Upper lobe of right lung (tissue), 1 donor: ENCODE results near the gene GRIK3. TPM values are rescaled to one million over a fixed set of nuclear protein-coding genes. Genes with fewer than 3 reads are reported as not detected.

ENCODE experiments used
- ATAC-seq: fragments of 200-7000 bp; cut with Tn5 transposase; one replicate; pipeline ENCODE4 v1.9.1; 2020; ENCODE audit warnings: mild to moderate bottlenecking, moderate library complexity
- DNase-seq: peaks from one replicate; pipeline ENCODE4 v3.0.0-alpha.2; 2020
- H3K27ac ChIP-seq: fragments of 200-600 bp; one replicate; pipeline ENCODE4 v1.8.0; 2022
- H3K27me3 ChIP-seq: fragments of 200-600 bp; one replicate; pipeline ENCODE4 v1.8.0; 2022; ENCODE audit warnings: mild to moderate bottlenecking
- H3K36me3 ChIP-seq: fragments of 200-600 bp; one replicate; pipeline ENCODE4 v1.8.0; 2022
- H3K4me1 ChIP-seq: fragments of 200-600 bp; one replicate; pipeline ENCODE4 v1.8.0; 2022
- H3K4me3 ChIP-seq: fragments of 200-600 bp; one replicate; pipeline ENCODE4 v1.8.0; 2022; ENCODE audit warnings: mild to moderate bottlenecking
- H3K9me3 ChIP-seq: fragments of 200-600 bp; one replicate; pipeline ENCODE4 v1.8.0; 2022
- CTCF ChIP-seq: fragments of 200-600 bp; IDR thresholded peaks from one replicate; pipeline ENCODE4 v1.8.0; 2022; ENCODE audit warnings: antibody characterized with exemption
- intact Hi-C: fragments of 100-400 bp; cut with DNase I; formaldehyde crosslinking; loops from one replicate; pipeline ENCODE4 v1.11.0; 2022
- total RNA-seq: library from RNA; stranded (reverse); fragmentation: NEBNext Ultra II Directional; extraction: Animal tissue kit (Norgen Biotek cat#: 25700); gene quantifications from one replicate; pipeline ENCODE4 v1.2.1, GENCODE V29; 2021
- donor health status: DM: no; HTN: yes; CAD: no; lungs with severe emphysema.

GRIK3 gene
- total RNA-seq, 1 donor from 2014 or later, result not detected

GRCh38 chr1:36829961-36830360 is 204.4 kb downstream of the GRIK3 start:
- no peak for DNase-seq
- no peak for TF ChIP-seq CTCF

DNA sequence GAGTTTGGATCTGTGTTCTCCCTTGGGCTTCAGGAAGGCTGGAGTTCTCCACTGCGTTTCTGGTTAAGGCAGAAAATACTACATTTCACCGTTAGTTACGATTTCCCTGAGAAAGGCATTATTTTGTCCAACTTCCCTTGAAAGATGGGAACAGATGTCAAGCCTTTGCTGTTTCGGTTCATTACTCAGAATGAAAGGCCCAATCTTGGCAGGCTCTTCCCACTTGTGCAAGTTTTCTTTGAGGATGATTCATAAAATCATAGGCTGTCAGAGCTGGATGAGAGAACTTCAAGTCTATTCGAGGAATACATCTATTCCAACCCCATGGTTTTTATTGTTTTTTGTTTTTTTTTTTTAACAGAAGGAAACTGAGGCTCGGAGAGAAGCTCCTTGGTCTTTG is 205.2 kb downstream of the GRIK3 start:
- DNase-seq (no peak), ATAC-seq (no peak)
- no peak overlapping the region for H3K4me3 ChIP-seq
- intact Hi-C loops, result no loop called here
- H3K9me3 ChIP-seq, result no peaks in the 10 kb centered on the region
- H3K27ac ChIP-seq, result no peak overlapping the region
- TF ChIP-seq CTCF, result no peak
- H3K36me3 ChIP-seq, result no peaks in the 10 kb centered on the region
- peaks cover 13% of the 10 kb centered on the region for H3K27me3 ChIP-seq
- no peaks in the 10 kb centered on the region for H3K4me1 ChIP-seq

More at GRCh38 chr1:36829961-36830360, 204.4 kb downstream of the GRIK3 start:
- Histone ChIP-seq H3K4me1 (no peaks in the 10 kb centered on the region), H3K27ac (no peak overlapping the region), H3K27me3 (peaks cover 13% of the 10 kb centered on the region), H3K36me3 (no peaks in the 10 kb centered on the region), H3K4me3 (no peak overlapping the region), H3K9me3 (no peaks in the 10 kb centered on the region)
- intact Hi-C loops, result no loop called here
- ATAC-seq, result no peak

DNA sequence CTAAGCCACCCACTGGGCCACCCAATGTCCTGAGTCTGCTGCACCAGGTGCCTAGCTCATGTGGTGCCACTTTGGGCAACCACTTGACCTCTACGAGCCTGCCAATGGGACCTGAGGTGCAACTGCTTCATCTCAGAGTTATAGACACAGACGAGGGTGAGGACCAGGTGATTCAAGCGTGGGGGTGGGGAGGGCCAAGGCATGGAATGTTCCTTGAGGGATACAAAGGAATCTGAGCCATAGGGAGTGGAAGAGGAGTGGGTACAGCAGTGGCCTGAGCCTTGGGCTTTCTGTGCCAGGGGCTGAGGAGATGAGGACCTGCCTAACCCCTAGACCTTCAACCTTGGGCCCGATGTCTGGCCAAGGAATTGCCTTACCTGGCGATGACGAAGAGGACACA is 209.1 kb downstream of the GRIK3 start:
- TF ChIP-seq CTCF, result no peak
- intact Hi-C loops, result no loop called here
- Histone ChIP-seq H3K9me3 (no peaks in the 10 kb centered on the region), H3K4me1 (no peaks in the 10 kb centered on the region), H3K36me3 (no peaks in the 10 kb centered on the region), H3K27ac (no peak overlapping the region), H3K27me3 (peaks cover 5% of the 10 kb centered on the region), H3K4me3 (no peak overlapping the region)
- ATAC-seq (no peak), DNase-seq (no peak)

DNA sequence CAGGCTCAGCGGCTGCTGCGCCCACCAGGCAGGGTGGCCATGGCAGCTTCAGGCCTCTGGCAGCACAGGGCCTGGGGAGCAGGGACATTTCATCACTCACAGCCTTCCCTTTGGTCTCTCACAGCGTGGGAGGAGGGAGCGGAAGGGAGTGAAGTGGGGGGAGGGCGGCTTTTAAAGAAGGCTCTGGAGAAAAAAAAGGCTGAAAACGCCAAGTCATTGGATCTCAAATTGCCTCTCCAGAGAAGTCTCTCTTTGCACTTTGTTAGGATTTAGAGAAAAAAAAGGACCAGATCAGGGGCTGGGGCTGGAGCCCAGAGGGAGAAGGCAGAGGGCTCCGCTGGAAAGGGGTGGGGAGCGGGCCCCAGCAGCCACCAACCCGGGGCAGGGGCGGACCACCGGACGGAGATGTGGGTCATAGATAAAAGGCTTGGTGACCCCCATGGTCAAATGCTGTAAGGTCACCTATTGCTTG is 209.9 kb downstream of the GRIK3 start:
- no peak for TF ChIP-seq CTCF
- Histone ChIP-seq H3K27ac (no peak overlapping the region), H3K4me1 (no peaks in the 10 kb centered on the region), H3K4me3 (no peak overlapping the region), H3K36me3 (no peaks in the 10 kb centered on the region), H3K27me3 (peaks cover 5% of the 10 kb centered on the region), H3K9me3 (no peaks in the 10 kb centered on the region)
- intact Hi-C loops, result no loop called here
- ATAC-seq, result no peak
- DNase-seq, result no peak

GRCh38 chr1:36822648-36823047 is 211.7 kb downstream of the GRIK3 start:
- DNase-seq, result no peak
- H3K27me3 ChIP-seq, result peaks cover 13% of the 10 kb centered on the region
- no peaks in the 10 kb centered on the region for H3K4me1 ChIP-seq
- H3K9me3 ChIP-seq, result no peaks in the 10 kb centered on the region
- intact Hi-C loops, result no loop called here
- H3K27ac ChIP-seq, result no peak overlapping the region
- H3K36me3 ChIP-seq, result no peaks in the 10 kb centered on the region
- H3K4me3 ChIP-seq, result no peak overlapping the region
- no peak for ATAC-seq
- TF ChIP-seq CTCF, result no peak

- ATAC-seq, result no peak
- no peaks in the 10 kb centered on the region for H3K4me1 ChIP-seq
- no peak for DNase-seq
- H3K9me3 ChIP-seq, result no peaks in the 10 kb centered on the region
- H3K4me3 ChIP-seq, result no peak overlapping the region
- H3K27ac ChIP-seq, result no peak overlapping the region
- intact Hi-C loops, result no loop called here
- TF ChIP-seq CTCF, result no peak
- no peaks in the 10 kb centered on the region for H3K36me3 ChIP-seq
- H3K27me3 ChIP-seq, result peaks cover 12% of the 10 kb centered on the region
Measured at GRCh38 chr1:36821386-36821785, 212.9 kb downstream of the GRIK3 start.
